IPS-20b (cell line): Measurements from ENCODE around the gene MTPN.

Experiments
- H3K27ac ChIP-seq: one replicate; pipeline ENCODE4 v1.5.1; 2013; ENCODE audit warnings: low read length
- H3K27me3 ChIP-seq: 2 replicates; pipeline ENCODE4 v1.6.1; 2013; ENCODE audit warnings: mild to moderate bottlenecking, low read length, inconsistent platforms; ENCODE audit not compliant: insufficient read depth
- H3K36me3 ChIP-seq: 2 replicates; pipeline ENCODE4 v1.6.1; 2013; ENCODE audit warnings: low read depth, mild to moderate bottlenecking, inconsistent platforms, low read length, moderate library complexity; ENCODE audit not compliant: insufficient read depth
- H3K4me1 ChIP-seq: 2 replicates; pipeline ENCODE4 v1.6.1; 2013; ENCODE audit warnings: mild to moderate bottlenecking, control low read depth, inconsistent platforms, low read length, moderate library complexity; ENCODE audit not compliant: insufficient read depth
- H3K4me3 ChIP-seq: 2 replicates; pipeline ENCODE4 v1.5.1; 2013; ENCODE audit warnings: mild to moderate bottlenecking, low read length, inconsistent platforms
- H3K9ac ChIP-seq: 2 replicates; pipeline ENCODE4 v1.6.1; 2013; ENCODE audit warnings: low read depth, mild to moderate bottlenecking, inconsistent platforms, low read length, moderate library complexity
- H3K9me3 ChIP-seq: 2 replicates; pipeline ENCODE4 v1.6.1; 2013; ENCODE audit warnings: mild to moderate bottlenecking, low read depth, low read length, inconsistent platforms; ENCODE audit not compliant: insufficient read depth

The MTPN gene

GRCh38 chr7:135980665-135981180 lies 3.6 kb upstream of the MTPN start:
- Histone ChIP-seq H3K27me3 (no peaks in the 10 kb centered on the region), H3K36me3 (no peaks in the 10 kb centered on the region), H3K4me1 (peaks cover 2% of the 10 kb centered on the region; the same call in 1 of the 2 replicates), H3K9me3 (peaks cover 11% of the 10 kb centered on the region; the same call in 1 of the 2 replicates), H3K27ac (no peak overlapping the region), H3K4me3 (no peak overlapping the region), H3K9ac (no peak overlapping the region)

GRCh38 chr7:135980012-135980551 lies 2.9 kb upstream of the MTPN start:
- Histone ChIP-seq H3K27me3 (no peaks in the 10 kb centered on the region), H3K9ac (no peak overlapping the region), H3K36me3 (peaks cover 6% of the 10 kb centered on the region; the same call in 1 of the 2 replicates), H3K9me3 (peaks cover 4% of the 10 kb centered on the region; the same call in 1 of the 2 replicates), H3K4me1 (peaks cover 6% of the 10 kb centered on the region; the same call in 1 of the 2 replicates), H3K4me3 (no peak overlapping the region), H3K27ac (no peak overlapping the region)

GRCh38 chr7:135979471-135980011 lies 2.4 kb upstream of the MTPN start:
- Histone ChIP-seq H3K36me3 (peaks cover 11% of the 10 kb centered on the region; the same call in 1 of the 2 replicates), H3K4me1 (peaks cover 6% of the 10 kb centered on the region; the same call in 1 of the 2 replicates), H3K9ac (no peak overlapping the region), H3K4me3 (no peak overlapping the region), H3K9me3 (no peaks in the 10 kb centered on the region), H3K27ac (no peak overlapping the region), H3K27me3 (no peaks in the 10 kb centered on the region)

GRCh38 chr7:135978624-135979023 lies 1.5 kb upstream of the MTPN start:
- Histone ChIP-seq H3K9ac (no peak overlapping the region), H3K27me3 (no peaks in the 10 kb centered on the region), H3K9me3 (no peaks in the 10 kb centered on the region), H3K4me1 (peaks cover 6% of the 10 kb centered on the region; the same call in 1 of the 2 replicates), H3K27ac (no peak overlapping the region), H3K4me3 (no peak overlapping the region), H3K36me3 (peaks cover 13% of the 10 kb centered on the region; the same call in 1 of the 2 replicates)

GRCh38 chr7:135977742-135978066 lies 545 bp upstream of the MTPN start:
- H3K9me3 ChIP-seq, result no peaks in the 10 kb centered on the region
- peaks cover 6% of the 10 kb centered on the region; the same call in 1 of the 2 replicates for H3K4me1 ChIP-seq
- H3K27ac ChIP-seq, result no peak overlapping the region
- H3K9ac ChIP-seq, result no peak overlapping the region; the same call in 1 of the 2 replicates
- peak overlapping the region; percentile 88 for H3K4me3 ChIP-seq
- H3K36me3 ChIP-seq, result peaks cover 15% of the 10 kb centered on the region
- H3K27me3 ChIP-seq, result no peaks in the 10 kb centered on the region

GRCh38 chr7:135976312-135977006 lies 700 bp downstream of the MTPN start:
- H3K4me1 ChIP-seq, result peaks cover 6% of the 10 kb centered on the region; the same call in 1 of the 2 replicates

GRCh38 chr7:135975166-135975565 lies 2.0 kb downstream of the MTPN start:
- Histone ChIP-seq H3K4me3 (peak overlapping the region; percentile 88; the same call in 1 of the 2 replicates), H3K27ac (no peak overlapping the region), H3K27me3 (no peaks in the 10 kb centered on the region), H3K9ac (no peak overlapping the region), H3K36me3 (peaks cover 31% of the 10 kb centered on the region), H3K9me3 (no peaks in the 10 kb centered on the region), H3K4me1 (peaks cover 6% of the 10 kb centered on the region; the same call in 1 of the 2 replicates)

More at GRCh38 chr7:135976312-135977006, 700 bp downstream of the MTPN start:
- H3K4me3 ChIP-seq, result peak overlapping the region; percentile 88
- peaks cover 25% of the 10 kb centered on the region for H3K36me3 ChIP-seq
- H3K27ac ChIP-seq, result peak overlapping the region; percentile 85
- H3K27me3 ChIP-seq, result no peaks in the 10 kb centered on the region
- peak overlapping the region; percentile 85; the same call in 1 of the 2 replicates for H3K9ac ChIP-seq
- no peaks in the 10 kb centered on the region for H3K9me3 ChIP-seq

GRCh38 chr7:135974667-135975066 lies 2.5 kb downstream of the MTPN start:
- Histone ChIP-seq H3K4me1 (peaks cover 6% of the 10 kb centered on the region; the same call in 1 of the 2 replicates), H3K4me3 (no peak overlapping the region), H3K27ac (no peak overlapping the region), H3K36me3 (peaks cover 36% of the 10 kb centered on the region), H3K9me3 (no peaks in the 10 kb centered on the region), H3K27me3 (no peaks in the 10 kb centered on the region), H3K9ac (no peak overlapping the region)

GRCh38 chr7:135971366-135971725 lies 5.8 kb downstream of the MTPN start:
- Histone ChIP-seq H3K27ac (no peak overlapping the region), H3K27me3 (no peaks in the 10 kb centered on the region), H3K36me3 (peaks cover 42% of the 10 kb centered on the region), H3K9me3 (no peaks in the 10 kb centered on the region), H3K4me3 (no peak overlapping the region), H3K9ac (no peak overlapping the region), H3K4me1 (peaks cover 6% of the 10 kb centered on the region; the same call in 1 of the 2 replicates)

GRCh38 chr7:135970682-135971365 lies 6.3 kb downstream of the MTPN start:
- Histone ChIP-seq H3K9ac (no peak overlapping the region), H3K27me3 (no peaks in the 10 kb centered on the region), H3K4me3 (no peak overlapping the region), H3K9me3 (no peaks in the 10 kb centered on the region), H3K4me1 (peaks cover 5% of the 10 kb centered on the region; the same call in 1 of the 2 replicates), H3K36me3 (peaks cover 42% of the 10 kb centered on the region), H3K27ac (no peak overlapping the region)

GRCh38 chr7:135970045-135970444 lies 7.1 kb downstream of the MTPN start:
- no peak overlapping the region for H3K27ac ChIP-seq
- no peak overlapping the region for H3K4me3 ChIP-seq
- H3K27me3 ChIP-seq, result no peaks in the 10 kb centered on the region
- no peak overlapping the region for H3K9ac ChIP-seq
- H3K9me3 ChIP-seq, result no peaks in the 10 kb centered on the region
- peaks cover 36% of the 10 kb centered on the region for H3K36me3 ChIP-seq
- H3K4me1 ChIP-seq, result no peaks in the 10 kb centered on the region
